Kidney glomerular epithelial cell (primary cell): Measurements from ENCODE around the gene LIN28A.
A peak's percentile ranks its signal among the peaks of the same experiment; 100 is the strongest.
"Not testable (repeated sequence)": the region's sequence is repeated elsewhere in the genome, so short reads cannot be mapped to it uniquely, and the experiment has no call there.

Experiments
- DNase-seq: peaks from one replicate; lab custom pipeline; 2025; lab: John Stamatoyannopoulos, UW

Gene LIN28A, protein sequence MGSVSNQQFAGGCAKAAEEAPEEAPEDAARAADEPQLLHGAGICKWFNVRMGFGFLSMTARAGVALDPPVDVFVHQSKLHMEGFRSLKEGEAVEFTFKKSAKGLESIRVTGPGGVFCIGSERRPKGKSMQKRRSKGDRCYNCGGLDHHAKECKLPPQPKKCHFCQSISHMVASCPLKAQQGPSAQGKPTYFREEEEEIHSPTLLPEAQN

GRCh38 chr1:26410706-26411623 lies at the start of gene LIN28A:
LIN28A (plus strand) TSS chr1:26410817; CDS start chr1:26410892, 75 bp downstream.
- no peak for DNase-seq

DNA sequence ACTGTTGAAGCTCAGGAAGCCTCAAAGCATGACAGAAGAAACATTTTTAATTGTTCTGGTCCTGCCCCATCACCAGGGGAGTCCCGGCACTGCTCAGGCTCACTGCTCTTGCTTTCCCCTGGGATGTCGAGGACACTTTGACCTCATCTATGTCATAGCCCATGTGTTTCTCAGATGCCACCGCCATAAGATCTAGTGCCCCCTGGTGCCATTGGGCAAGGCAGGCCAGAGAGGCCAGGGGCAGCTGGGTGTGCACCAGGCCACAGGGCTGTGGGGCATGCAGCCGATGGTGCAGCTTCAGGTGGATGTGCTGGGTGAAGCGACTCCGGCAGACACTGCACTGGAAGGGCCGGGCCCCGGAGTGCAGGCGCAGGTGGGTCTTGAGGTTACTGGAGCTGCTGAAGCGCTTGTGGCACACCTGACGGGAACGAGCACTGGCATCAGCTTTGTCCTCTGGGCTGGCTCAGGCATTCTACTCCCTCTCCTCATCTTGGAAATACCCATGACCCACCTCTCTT lies 49.0 kb upstream of the LIN28A start:
- DNase-seq = no peak

GRCh38 chr1:26362331-26362730 lies 48.3 kb upstream of the LIN28A start:
- DNase-seq = no peak

GRCh38 chr1:26363549-26364448 lies 46.8 kb upstream of the LIN28A start:
- peak; percentile 69 for DNase-seq

DNA sequence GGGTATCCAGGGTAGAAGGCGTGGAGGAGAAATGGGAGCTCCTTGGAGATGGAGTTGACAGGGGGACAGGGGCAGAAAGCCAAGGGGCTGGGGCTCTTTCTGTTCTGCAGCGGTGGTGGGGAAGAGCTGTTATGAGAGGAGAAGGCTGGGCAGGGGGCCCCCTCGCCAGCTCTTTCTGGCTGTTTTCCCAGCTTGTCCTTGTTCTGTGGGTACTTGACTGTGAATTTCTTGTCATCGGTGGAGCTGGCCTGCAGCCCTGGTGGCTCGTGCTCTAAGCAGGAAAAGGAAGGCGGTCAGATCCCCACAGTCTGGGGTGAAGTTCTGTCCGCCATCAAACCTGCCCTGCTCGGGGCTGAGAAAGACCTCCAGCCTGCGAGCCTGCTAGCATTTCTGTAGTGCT lies 45.7 kb upstream of the LIN28A start:
- no peak for DNase-seq

DNA sequence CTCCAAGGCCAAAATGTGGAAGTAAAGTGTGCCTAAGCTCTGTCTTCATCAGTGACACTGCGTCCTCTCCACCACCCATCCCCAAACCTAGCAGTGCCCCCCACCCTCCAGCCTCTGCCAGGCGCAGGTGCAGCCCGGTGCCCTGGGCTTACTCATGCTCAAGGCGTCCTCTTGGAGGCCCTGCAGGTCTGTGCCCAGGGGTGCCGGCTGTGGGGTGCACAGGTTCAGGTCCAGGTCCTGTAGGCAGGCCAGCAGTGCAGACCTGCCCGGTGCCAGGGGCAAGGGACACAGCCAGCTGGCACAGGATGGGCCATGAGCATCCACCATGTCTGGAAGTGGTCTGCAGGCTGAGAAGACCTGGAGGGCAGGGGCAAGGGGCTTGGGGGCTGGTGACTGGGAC lies 43.2 kb upstream of the LIN28A start:
- no peak for DNase-seq

- no peak for DNase-seq
These were observed 42.6 kb upstream of the LIN28A start for GRCh38 chr1:26368006-26368405.

GRCh38 chr1:26368486-26368885 lies 42.1 kb upstream of the LIN28A start:
- DNase-seq = no peak

GRCh38 chr1:26370591-26371382 lies 39.8 kb upstream of the LIN28A start:
- DNase-seq = no peak

DNA sequence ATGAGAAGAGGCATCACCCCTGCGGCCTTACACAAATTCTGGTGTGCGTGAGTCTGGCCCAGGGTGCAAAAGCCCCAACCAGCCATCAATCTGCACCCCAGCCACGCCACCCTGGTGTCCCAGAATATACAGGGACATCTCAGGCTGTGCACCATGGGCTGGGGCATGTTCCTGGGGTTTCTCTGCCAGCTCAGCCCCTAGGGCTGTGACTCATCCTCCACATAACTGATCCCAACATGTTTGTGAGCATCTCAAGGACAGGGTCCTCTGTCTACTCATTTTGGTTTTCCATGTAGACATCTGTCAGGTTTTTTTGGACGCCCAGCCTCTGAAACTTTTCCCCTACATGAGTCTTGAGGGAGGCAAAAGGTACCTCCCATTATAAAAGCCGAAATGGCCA lies 38.6 kb upstream of the LIN28A start:
- DNase-seq = no peak

GRCh38 chr1:26372611-26373010 lies 38.0 kb upstream of the LIN28A start, which contains the start of gene ZNF683:
ZNF683 (minus strand) TSS chr1:26372750; CDS start chr1:26368571, 4,179 bp downstream.
- not testable (repeated sequence) for DNase-seq

DNA sequence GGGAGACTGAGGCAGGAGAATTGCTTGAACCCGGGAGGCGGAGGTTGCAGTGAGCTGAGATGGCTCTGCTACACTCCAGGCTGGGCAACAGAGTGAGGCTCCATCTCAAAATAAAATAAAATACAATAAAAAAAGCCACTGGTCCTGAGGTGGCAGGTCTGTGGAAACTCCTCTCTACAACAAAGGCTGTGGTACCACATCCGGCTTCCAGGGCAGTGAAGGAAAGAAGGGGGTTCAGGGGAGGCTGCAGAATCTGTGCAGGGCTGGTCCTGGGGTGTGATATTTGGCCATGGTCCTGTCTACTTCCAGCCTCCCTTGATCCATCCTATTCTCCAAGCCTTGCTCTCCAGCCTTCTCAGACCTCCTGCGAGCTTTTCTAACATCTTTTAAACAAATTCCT lies 37.3 kb upstream of the LIN28A start:
- DNase-seq = no peak

- DNase-seq = no peak
These were observed 36.8 kb upstream of the LIN28A start for GRCh38 chr1:26373789-26374188.

DNA sequence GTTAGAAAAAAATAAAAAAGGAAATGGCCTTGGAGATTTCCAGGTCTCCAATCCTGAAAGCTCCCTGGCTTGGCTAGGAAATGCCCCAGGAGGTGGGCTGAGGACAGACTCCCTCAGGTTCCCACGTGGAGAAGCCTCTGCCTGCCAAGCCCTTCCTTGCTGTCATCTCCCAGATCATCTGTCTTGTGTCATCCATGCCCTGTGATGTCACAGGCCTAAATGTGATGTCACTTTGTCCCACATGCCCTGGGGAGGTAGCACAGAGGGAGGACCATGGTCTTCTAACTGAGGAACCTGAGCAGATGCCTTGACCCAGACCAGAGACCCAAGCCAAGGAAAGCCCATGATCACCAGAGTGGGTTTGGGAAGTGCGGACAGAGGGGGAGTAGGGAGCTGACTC lies 36.3 kb upstream of the LIN28A start:
- DNase-seq = not testable (repeated sequence)

- no peak for DNase-seq
These were observed 35.5 kb upstream of the LIN28A start for GRCh38 chr1:26375081-26375480.

- DNase-seq = no peak
These were observed 34.6 kb upstream of the LIN28A start for GRCh38 chr1:26376050-26376449.

- DNase-seq = peak; percentile 68
These were observed 32.3 kb upstream of the LIN28A start for GRCh38 chr1:26378088-26378878.

- DNase-seq = no peak
These were observed 31.8 kb upstream of the LIN28A start for GRCh38 chr1:26378879-26379251.

DNA sequence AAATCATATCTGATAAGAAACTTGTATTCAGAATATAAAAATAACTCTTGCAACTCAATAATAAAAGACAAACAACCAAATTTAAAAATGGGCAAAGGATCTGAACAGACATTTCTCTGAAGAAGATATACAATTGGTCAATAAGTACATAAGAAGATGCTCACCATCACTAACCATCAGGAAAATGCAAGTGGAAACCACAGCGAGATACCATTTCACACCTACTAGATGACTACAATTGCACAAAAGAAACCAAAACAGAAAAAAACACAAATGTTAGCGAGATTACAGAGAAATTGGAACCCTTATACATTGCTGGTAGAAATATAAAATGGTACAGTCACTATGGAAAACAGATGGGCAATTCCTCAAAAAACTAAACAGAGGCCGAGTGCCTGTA lies 26.5 kb upstream of the LIN28A start:
- DNase-seq = no peak

- DNase-seq = not testable (repeated sequence)
These were observed 25.6 kb upstream of the LIN28A start for GRCh38 chr1:26385063-26385462.
